AG09319 (cell line): ENCODE data around the gene FBP2.
"Not testable (repeated sequence)": the region's sequence is repeated elsewhere in the genome, so short reads cannot be mapped to it uniquely, and the experiment has no call there.

Experiments
- DNase-seq: peaks from one replicate; pipeline ENCODE4 v3.0.0-alpha.2; 2010; ENCODE audit warnings: low read depth; ENCODE audit errors: extremely low read depth
- TF ChIP-seq, protein P1 (sequence below): IDR thresholded peaks from 2 replicates; pipeline ENCODE4 v1.5.1; 2011; ENCODE audit warnings: low read depth, mild to moderate bottlenecking, inconsistent platforms, low read length, moderate library complexity

The FBP2 gene

GRCh38 chr9:94607423-94607691, 13.7 kb upstream of the FBP2 start:
- TF ChIP-seq, protein P1, sequence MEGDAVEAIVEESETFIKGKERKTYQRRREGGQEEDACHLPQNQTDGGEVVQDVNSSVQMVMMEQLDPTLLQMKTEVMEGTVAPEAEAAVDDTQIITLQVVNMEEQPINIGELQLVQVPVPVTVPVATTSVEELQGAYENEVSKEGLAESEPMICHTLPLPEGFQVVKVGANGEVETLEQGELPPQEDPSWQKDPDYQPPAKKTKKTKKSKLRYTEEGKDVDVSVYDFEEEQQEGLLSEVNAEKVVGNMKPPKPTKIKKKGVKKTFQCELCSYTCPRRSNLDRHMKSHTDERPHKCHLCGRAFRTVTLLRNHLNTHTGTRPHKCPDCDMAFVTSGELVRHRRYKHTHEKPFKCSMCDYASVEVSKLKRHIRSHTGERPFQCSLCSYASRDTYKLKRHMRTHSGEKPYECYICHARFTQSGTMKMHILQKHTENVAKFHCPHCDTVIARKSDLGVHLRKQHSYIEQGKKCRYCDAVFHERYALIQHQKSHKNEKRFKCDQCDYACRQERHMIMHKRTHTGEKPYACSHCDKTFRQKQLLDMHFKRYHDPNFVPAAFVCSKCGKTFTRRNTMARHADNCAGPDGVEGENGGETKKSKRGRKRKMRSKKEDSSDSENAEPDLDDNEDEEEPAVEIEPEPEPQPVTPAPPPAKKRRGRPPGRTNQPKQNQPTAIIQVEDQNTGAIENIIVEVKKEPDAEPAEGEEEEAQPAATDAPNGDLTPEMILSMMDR, result no peak
- no peak for DNase-seq

GRCh38 chr9:94606646-94607422, 13.2 kb upstream of the FBP2 start:
- DNase-seq, result no peak
- TF ChIP-seq, protein P1, result no peak

- TF ChIP-seq, protein P1, result peak; percentile 56
- DNase-seq, result no peak
Observed at GRCh38 chr9:94603259-94604160, 9.9 kb upstream of the FBP2 start.

DNA sequence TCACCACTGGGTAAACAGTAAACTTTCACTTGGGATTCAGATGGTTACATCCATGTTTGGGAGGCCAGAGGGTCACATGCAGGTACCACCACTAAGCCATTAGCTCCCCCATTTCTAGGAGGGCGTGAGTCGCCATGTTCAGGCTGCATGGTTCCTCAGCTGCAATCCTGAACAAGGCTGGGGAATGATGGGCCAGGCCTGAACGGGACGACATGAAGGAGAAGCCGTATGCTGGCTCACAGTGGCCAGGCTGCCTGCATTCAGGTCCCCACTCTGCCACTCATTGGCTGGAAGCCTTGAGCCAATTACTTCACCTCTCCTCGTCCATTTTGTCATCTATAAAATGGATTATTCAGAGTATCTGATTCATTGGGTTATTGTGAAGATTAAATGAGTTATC, 9.0 kb upstream of the FBP2 start:
- no peak for DNase-seq
- TF ChIP-seq, protein P1, result no peak

DNA sequence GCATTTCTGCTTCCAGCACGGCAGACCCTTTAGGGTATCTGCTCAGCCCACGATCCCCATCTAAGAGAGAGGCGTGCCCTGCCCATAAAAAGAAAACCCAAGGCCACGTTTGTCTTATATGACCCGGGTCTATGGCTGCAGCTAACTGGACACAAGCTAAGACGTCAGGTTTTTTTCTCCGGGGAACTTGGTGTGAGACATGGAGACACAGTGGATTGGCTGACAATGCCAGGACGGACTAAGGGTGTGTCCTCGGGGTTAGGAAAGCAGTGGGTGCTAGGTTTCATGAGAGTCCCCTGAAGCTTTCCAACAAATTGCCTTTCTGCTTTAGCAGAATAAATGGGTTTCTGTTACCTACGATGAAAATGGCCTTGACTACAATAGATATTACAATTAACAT, 7.1 kb upstream of the FBP2 start:
- TF ChIP-seq, protein P1, result no peak
- DNase-seq, result no peak

DNA sequence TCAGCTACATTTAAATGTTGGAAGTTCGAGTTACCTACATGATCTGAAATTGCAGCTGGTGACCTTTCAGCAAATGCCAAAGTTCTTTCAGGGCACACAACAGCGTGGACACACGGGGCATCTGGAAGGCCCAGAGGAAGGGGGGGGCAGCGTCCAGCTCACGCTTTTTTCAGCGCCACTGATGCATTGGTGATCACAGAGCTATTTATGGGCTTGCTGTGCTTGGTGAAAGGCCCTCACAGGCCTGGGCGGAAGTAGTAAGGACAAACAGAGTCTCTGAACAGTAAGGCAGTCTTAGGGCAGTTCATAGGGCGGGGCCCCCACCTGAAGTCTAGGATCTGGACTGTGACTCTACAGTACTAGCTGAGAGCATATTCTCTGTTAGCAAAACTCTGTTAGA, 6.6 kb upstream of the FBP2 start:
- DNase-seq, result no peak
- TF ChIP-seq, protein P1, result no peak

GRCh38 chr9:94599102-94599501, 5.5 kb upstream of the FBP2 start:
- TF ChIP-seq, protein P1, result no peak
- no peak for DNase-seq

DNA sequence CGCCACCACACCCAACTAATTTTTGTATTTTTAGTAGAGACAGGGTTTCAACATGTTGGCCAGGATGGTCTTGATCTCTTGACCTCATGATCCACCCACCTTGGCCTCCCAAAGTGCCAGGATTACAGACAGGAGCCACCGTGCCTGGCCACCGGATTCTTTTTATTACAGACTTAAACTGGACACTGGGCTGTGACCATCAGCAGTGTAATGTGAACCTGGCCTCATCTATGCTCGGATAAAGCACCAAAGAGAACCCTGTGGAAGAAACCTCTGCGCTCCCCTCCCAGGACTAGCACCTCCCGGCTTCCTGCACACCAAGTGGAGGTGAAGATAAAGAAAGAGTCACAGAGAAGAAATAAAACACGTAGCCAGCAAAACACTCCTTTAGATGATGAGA, 941 bp downstream of the FBP2 start:
- DNase-seq, result not testable (repeated sequence)
